Naive thymus-derived CD4-positive, alpha-beta T cell (primary cell): Measurements from ENCODE around the gene TRERF1. TPM values are rescaled to one million over a fixed set of nuclear protein-coding genes. Genes with fewer than 3 reads are reported as not detected.
"Not testable (repeated sequence)": the region's sequence is repeated elsewhere in the genome, so short reads cannot be mapped to it uniquely, and the experiment has no call there.

ENCODE experiments used
- ATAC-seq: fragments of 150-1000 bp; cut with Tn5 transposase; 2 replicates; pipeline ENCODE4 v1.10.0; 2021; ENCODE audit warnings: mild to moderate bottlenecking, moderate library complexity
- CTCF ChIA-PET: fragments of 350-600 bp; sonication (Branson Sonifier 250); formaldehyde crosslinking; loops from one replicate; lab custom pipeline; 2021; ENCODE audit warnings: antibody characterized with exemption; lab: Charles Lee
- POLR2A ChIA-PET: fragments of 350-600 bp; sonication (Branson Sonifier 250); formaldehyde crosslinking; loops from one replicate; lab custom pipeline; 2021; ENCODE audit warnings: antibody characterized with exemption, inconsistent platforms; lab: Charles Lee
- DNase-seq, 9 donors: peaks; one replicate each; pipeline versions ENCODE4 v3.0.0 to v3.0.0-alpha.2; 2020 to 2022; ENCODE audit warnings: mixed read lengths in 1 of 9
- H3K27ac ChIP-seq: one replicate; pipeline ENCODE4 v1.7.0; 2013; ENCODE audit warnings: mild to moderate bottlenecking, low read depth, low read length, moderate library complexity
- H3K27me3 ChIP-seq, 2 donors: one replicate each; pipeline ENCODE4 v1.7.0; 2013; ENCODE audit warnings: low read length in 2 of 2, mild to moderate bottlenecking in 2 of 2, moderate library complexity in 2 of 2; ENCODE audit not compliant: control insufficient read depth in 2 of 2, insufficient read depth in 2 of 2
- H3K36me3 ChIP-seq, 3 experiments: 1 replicate in 2 of 3; 2 replicates in 1 of 3; pipeline ENCODE4 v1.7.0; 2013; ENCODE audit warnings: low read length in 3 of 3, mild to moderate bottlenecking in 3 of 3, moderate library complexity in 1 of 3; ENCODE audit not compliant: insufficient read depth in 3 of 3, control insufficient read depth in 2 of 3
- H3K4me1 ChIP-seq, 2 donors: one replicate each; pipeline ENCODE4 v1.7.0; 2013; ENCODE audit warnings: low read length in 2 of 2, mild to moderate bottlenecking in 2 of 2, moderate library complexity in 1 of 2; ENCODE audit not compliant: control insufficient read depth in 2 of 2, insufficient read depth in 2 of 2
- H3K4me3 ChIP-seq: 2 replicates; pipeline ENCODE4 v1.7.0; 2013; ENCODE audit warnings: mild to moderate bottlenecking, low read length
- H3K9me3 ChIP-seq, 3 experiments: 1 replicate in 2 of 3; 2 replicates in 1 of 3; pipeline ENCODE4 v1.7.0; 2013; ENCODE audit warnings: low read length in 3 of 3; ENCODE audit not compliant: control insufficient read depth in 2 of 3
- H3K27ac Mint-ChIP-seq, 9 donors: one replicate each; pipeline ENCODE4 v1.8.0; 2020 to 2022; ENCODE audit warnings: mixed read lengths in 9 of 9, mild to moderate bottlenecking in 8 of 9, moderate library complexity in 5 of 9, inconsistent platforms in 2 of 9
- H3K27me3 Mint-ChIP-seq, 5 donors: one replicate each; pipeline ENCODE4 v1.8.0; 2021 to 2022; ENCODE audit warnings: mixed read lengths in 5 of 5, mild to moderate bottlenecking in 1 of 5
- H3K36me3 Mint-ChIP-seq, 5 donors: one replicate each; pipeline ENCODE4 v1.8.0; 2020 to 2022; ENCODE audit warnings: mixed read lengths in 5 of 5, mild to moderate bottlenecking in 3 of 5, inconsistent platforms in 1 of 5
- H3K4me1 Mint-ChIP-seq, 7 donors: one replicate each; pipeline ENCODE4 v1.8.0; 2020 to 2022; ENCODE audit warnings: mixed read lengths in 7 of 7, mild to moderate bottlenecking in 3 of 7, inconsistent platforms in 1 of 7
- H3K4me3 Mint-ChIP-seq, 10 donors: one replicate each; pipeline ENCODE4 v1.8.0; 2020 to 2022; ENCODE audit warnings: mild to moderate bottlenecking in 10 of 10, mixed read lengths in 10 of 10, moderate library complexity in 6 of 10, inconsistent platforms in 2 of 10
- H3K9me3 Mint-ChIP-seq, 11 donors: one replicate each; pipeline ENCODE4 v1.8.0; 2020 to 2022; ENCODE audit warnings: mixed read lengths in 11 of 11, mild to moderate bottlenecking in 4 of 11, inconsistent platforms in 1 of 11, moderate library complexity in 1 of 11
- intact Hi-C, 2 donors: fragments of 100-400 bp; cut with micrococcal nuclease; formaldehyde crosslinking; loops; one replicate each; pipeline ENCODE4 v1.15.1; 2023
- polyA plus RNA-seq, 2 donors: library from polyadenylated mRNA; unstranded; fragments of 300-500 nt; fragmentation: Illumina TruSeq; gene quantifications; one replicate each; pipeline ENCODE4 v1.2.3, GENCODE V29; 2021
- total RNA-seq, 6 experiments: library from RNA in 5 of 6; stranded (reverse) in 5 of 6; gene quantifications; 1 replicate in 5 of 6; 2 replicates in 1 of 6; pipeline ENCODE4 v1.2.3 and lab custom pipeline; 2021 to 2026

The TRERF1 gene
- total and polyA plus RNA-seq, 7 experiments from 2014 or later: 4.8 to 32.4 (median 21.0) TPM

- peaks cover 0 to 1% (median 0%) of the 10 kb centered on the region in 11 donors for H3K9me3 Mint-ChIP-seq
- POLR2A ChIA-PET: no interaction called here
- H3K4me3 ChIP-seq: no peak overlapping the region
- no peaks in the 10 kb centered on the region for H3K36me3 Mint-ChIP-seq
- H3K4me1 ChIP-seq: no peaks in the 10 kb centered on the region
- H3K4me1 Mint-ChIP-seq: peaks cover 0 to 2% (median 0%) of the 10 kb centered on the region in 7 donors
- intact Hi-C loops: no loop called here
- no peak for DNase-seq
- ATAC-seq: no peak
- H3K27ac ChIP-seq: no peak overlapping the region
- H3K9me3 ChIP-seq: no peaks in the 10 kb centered on the region
- H3K27ac Mint-ChIP-seq: no peak overlapping the region
- no peaks in the 10 kb centered on the region for H3K36me3 ChIP-seq
- no peak overlapping the region for H3K4me3 Mint-ChIP-seq
- CTCF ChIA-PET: no interaction called here
- H3K27me3 ChIP-seq: no peaks in the 10 kb centered on the region
- peaks cover 0 to 5% (median 0%) of the 10 kb centered on the region in 5 donors for H3K27me3 Mint-ChIP-seq
Measured at GRCh38 chr6:42482174-42482573, 30.4 kb upstream of the TRERF1 start.

- Mint-ChIP-seq H3K9me3 (peaks cover 6 to 28% (median 12%) of the 10 kb centered on the region in 11 donors), H3K27me3 (peaks cover 0 to 6% (median 0%) of the 10 kb centered on the region in 5 donors), H3K36me3 (peaks cover 0 to 11% (median 4%) of the 10 kb centered on the region in 5 donors), H3K4me3 (no peak overlapping the region), H3K4me1 (peaks cover 0 to 10% (median 0%) of the 10 kb centered on the region in 7 donors), H3K27ac (no peak overlapping the region)
- POLR2A ChIA-PET: no interaction called here
- Histone ChIP-seq H3K4me1 (no peaks in the 10 kb centered on the region), H3K9me3 (peaks cover 0 to 4% (median 0%) of the 10 kb centered on the region in 3 experiments), H3K27ac (no peak overlapping the region), H3K27me3 (no peaks in the 10 kb centered on the region), H3K4me3 (no peak overlapping the region), H3K36me3 (no peaks in the 10 kb centered on the region)
- ATAC-seq (no peak), DNase-seq (no peak)
- intact Hi-C loops: no loop called here
- CTCF ChIA-PET: interaction anchor here (0.7 kb wide), 1 partner anchor 1020 kb away, joined by 3 read pairs; no protein-coding TSS in a partner anchor
Measured at GRCh38 chr6:42471714-42472113, 20.0 kb upstream of the TRERF1 start.

GRCh38 chr6:42471142-42471541 lies 19.4 kb upstream of the TRERF1 start:
- Mint-ChIP-seq H3K36me3 (peaks cover 0 to 11% (median 4%) of the 10 kb centered on the region in 5 donors), H3K9me3 (peaks cover 6 to 28% (median 12%) of the 10 kb centered on the region in 11 donors), H3K4me3 (no peak overlapping the region), H3K27me3 (peaks cover 0 to 6% (median 0%) of the 10 kb centered on the region in 5 donors), H3K4me1 (peaks cover 0 to 10% (median 0%) of the 10 kb centered on the region in 7 donors), H3K27ac (peak overlapping the region in 1 of 9 donors; percentile 21)
- ChIA-PET CTCF (no interaction called here), POLR2A (no interaction called here)
- H3K36me3 ChIP-seq: no peaks in the 10 kb centered on the region
- no peaks in the 10 kb centered on the region for H3K27me3 ChIP-seq
- H3K9me3 ChIP-seq: peaks cover 0 to 4% (median 0%) of the 10 kb centered on the region in 3 experiments
- no peak overlapping the region for H3K27ac ChIP-seq
- no peaks in the 10 kb centered on the region for H3K4me1 ChIP-seq
- DNase-seq: no peak
- ATAC-seq: no peak
- no peak overlapping the region for H3K4me3 ChIP-seq
- intact Hi-C loops: no loop called here

- POLR2A ChIA-PET: interaction anchor here (1.1 kb wide), 1 partner anchor 114 kb away, joined by 3 read pairs; no protein-coding TSS in a partner anchor
- CTCF ChIA-PET: no interaction called here
- Mint-ChIP-seq H3K27ac (no peak overlapping the region), H3K36me3 (peaks cover 0 to 11% (median 4%) of the 10 kb centered on the region in 5 donors), H3K4me3 (no peak overlapping the region), H3K27me3 (peaks cover 0 to 12% (median 0%) of the 10 kb centered on the region in 5 donors), H3K4me1 (peaks cover 0 to 10% (median 0%) of the 10 kb centered on the region in 7 donors), H3K9me3 (peaks cover 6 to 28% (median 12%) of the 10 kb centered on the region in 11 donors)
- Histone ChIP-seq H3K4me3 (no peak overlapping the region), H3K27ac (no peak overlapping the region), H3K27me3 (no peaks in the 10 kb centered on the region), H3K4me1 (no peaks in the 10 kb centered on the region), H3K36me3 (no peaks in the 10 kb centered on the region), H3K9me3 (peaks cover 0 to 4% (median 0%) of the 10 kb centered on the region in 3 experiments)
- intact Hi-C loops: no loop called here
- no peak for DNase-seq
- no peak for ATAC-seq
Measured at GRCh38 chr6:42468273-42468672, 16.5 kb upstream of the TRERF1 start.

- ATAC-seq: no peak
- Mint-ChIP-seq H3K27me3 (peaks cover 0 to 12% (median 0%) of the 10 kb centered on the region in 5 donors), H3K36me3 (peaks cover 0 to 11% (median 4%) of the 10 kb centered on the region in 5 donors), H3K27ac (no peak overlapping the region), H3K4me3 (no peak overlapping the region), H3K9me3 (peaks cover 6 to 28% (median 12%) of the 10 kb centered on the region in 11 donors), H3K4me1 (peaks cover 0 to 10% (median 0%) of the 10 kb centered on the region in 7 donors)
- Histone ChIP-seq H3K27ac (no peak overlapping the region), H3K4me3 (no peak overlapping the region), H3K4me1 (no peaks in the 10 kb centered on the region), H3K9me3 (peaks cover 0 to 4% (median 0%) of the 10 kb centered on the region in 3 experiments), H3K27me3 (no peaks in the 10 kb centered on the region), H3K36me3 (no peaks in the 10 kb centered on the region)
- intact Hi-C loops: no loop called here
- ChIA-PET CTCF (no interaction called here), POLR2A (no interaction called here)
- DNase-seq: no peak
Measured at GRCh38 chr6:42467651-42468050, 15.9 kb upstream of the TRERF1 start.

- H3K27me3 Mint-ChIP-seq: peaks cover 0 to 12% (median 0%) of the 10 kb centered on the region in 5 donors
- ATAC-seq, CTCF ChIA-PET, H3K4me1 Mint-ChIP-seq, H3K36me3 ChIP-seq, H3K9me3 ChIP-seq, H3K4me3 Mint-ChIP-seq, DNase-seq, H3K36me3 Mint-ChIP-seq, H3K27me3 ChIP-seq, H3K27ac Mint-ChIP-seq, H3K27ac ChIP-seq, H3K4me1 ChIP-seq, POLR2A ChIA-PET, intact Hi-C loops, H3K4me3 ChIP-seq: not testable (repeated sequence)
- H3K9me3 Mint-ChIP-seq: peaks cover 6 to 28% (median 12%) of the 10 kb centered on the region in 11 donors
Measured at GRCh38 chr6:42466470-42466869, 14.7 kb upstream of the TRERF1 start.

- CTCF ChIA-PET: interaction anchor here (1.1 kb wide), 1 partner anchor 9 kb away, joined by 3 read pairs; no protein-coding TSS in a partner anchor
- peaks cover 0 to 8% (median 0%) of the 10 kb centered on the region in 5 donors for H3K27me3 Mint-ChIP-seq
- POLR2A ChIA-PET: no interaction called here
Measured at GRCh38 chr6:42462474-42462972, 10.8 kb upstream of the TRERF1 start.

More at GRCh38 chr6:42462474-42462972, 10.8 kb upstream of the TRERF1 start:
- Mint-ChIP-seq H3K4me1 (peaks cover 0 to 2% (median 0%) of the 10 kb centered on the region in 7 donors), H3K36me3 (no peaks in the 10 kb centered on the region), H3K9me3 (peaks cover 0 to 2% (median 0%) of the 10 kb centered on the region in 11 donors), H3K27ac (no peak overlapping the region), H3K4me3 (no peak overlapping the region)
- Histone ChIP-seq H3K36me3 (no peaks in the 10 kb centered on the region), H3K4me1 (no peaks in the 10 kb centered on the region), H3K27me3 (no peaks in the 10 kb centered on the region), H3K9me3 (no peaks in the 10 kb centered on the region), H3K4me3 (no peak overlapping the region), H3K27ac (no peak overlapping the region)
- intact Hi-C loops: no loop called here
- no peak for ATAC-seq
- no peak for DNase-seq
